ENCODE results near the gene PCYOX1L. TPM values are rescaled to one million over a fixed set of nuclear protein-coding genes. Genes with fewer than 3 reads are reported as not detected.

PCYOX1L gene
- total RNA-seq, 4 donors from 2014 or later = 0.75 to 5.4 (median 2.8) TPM

DNA sequence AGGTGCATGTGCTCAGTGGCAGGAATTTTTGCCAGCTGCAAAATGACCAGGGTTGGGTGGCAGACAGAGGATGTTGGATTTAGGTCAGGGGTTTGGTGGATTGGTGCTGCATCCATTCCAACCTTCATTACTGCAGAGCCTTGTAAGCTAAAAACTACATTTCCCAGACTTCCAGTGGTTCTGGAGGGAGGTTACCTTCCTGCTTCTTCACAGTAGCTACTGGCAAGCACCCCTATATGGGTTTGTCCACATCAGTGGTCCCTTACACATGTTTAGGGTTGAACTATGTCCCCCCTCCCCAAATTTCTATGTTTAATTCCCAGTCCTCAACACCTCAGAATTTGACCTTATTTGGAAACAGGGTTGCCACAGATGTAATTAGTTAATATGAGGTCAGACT is 41.9 kb downstream of the PCYOX1L start:
- Histone ChIP-seq H3K9me3 (no peaks in the 10 kb centered on the region), H3K36me3 (no peaks in the 10 kb centered on the region), H3K27me3 (no peaks in the 10 kb centered on the region), H3K27ac (peak overlapping the region; percentile 22 to 65 (median 56)), H3K4me3 (no peak overlapping the region), H3K4me1 (peaks cover 0 to 22% (median 6%) of the 10 kb centered on the region in 4 donors)
- no peak for DNase-seq
- no peak for TF ChIP-seq POLR2A (IDR thresholded peaks at IDR 0.05)
- no peak for TF ChIP-seq POLR2AphosphoS5 (IDR thresholded peaks at IDR 0.05)
- TF ChIP-seq EP300 (IDR thresholded peaks at IDR 0.05; ENCODE audit: low read depth) = no peak
- TF ChIP-seq CTCF (IDR thresholded peaks at IDR 0.05) = no peak
- intact Hi-C loops (cut with DNase I; ENCODE audit: low total_unique reads) (no loop called here), in situ Hi-C loops (cut with MboI; ENCODE audit: low pct_ligation_motif_present in 1 of 4, low pct_unique_long_range_greater_than_20kb in 1 of 4, low sequenced_read_pairs in 3 of 4) (no loop called here)

DNA sequence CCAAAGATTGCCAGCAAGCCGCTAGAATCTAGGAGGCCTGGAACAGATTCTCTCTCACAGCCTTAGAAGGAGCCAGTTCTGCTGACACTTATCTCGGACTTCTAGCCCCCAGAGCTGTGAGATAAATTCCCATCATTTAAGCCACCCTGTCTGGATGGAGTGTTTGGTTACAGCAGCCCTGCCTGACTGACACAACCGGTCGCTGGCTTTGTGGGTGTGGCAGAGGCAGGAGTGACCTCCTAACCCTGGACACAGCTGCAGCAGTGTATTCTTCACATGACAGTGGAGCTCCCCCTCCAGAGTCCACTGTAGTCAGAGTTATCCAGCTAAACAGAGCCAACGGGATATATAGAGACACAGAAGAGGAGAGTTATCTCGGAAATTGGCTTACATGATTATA is 42.5 kb downstream of the PCYOX1L start:
- in situ Hi-C loops (cut with MboI; ENCODE audit: low pct_ligation_motif_present in 1 of 4, low pct_unique_long_range_greater_than_20kb in 1 of 4, low sequenced_read_pairs in 3 of 4) = no loop called here

DNA sequence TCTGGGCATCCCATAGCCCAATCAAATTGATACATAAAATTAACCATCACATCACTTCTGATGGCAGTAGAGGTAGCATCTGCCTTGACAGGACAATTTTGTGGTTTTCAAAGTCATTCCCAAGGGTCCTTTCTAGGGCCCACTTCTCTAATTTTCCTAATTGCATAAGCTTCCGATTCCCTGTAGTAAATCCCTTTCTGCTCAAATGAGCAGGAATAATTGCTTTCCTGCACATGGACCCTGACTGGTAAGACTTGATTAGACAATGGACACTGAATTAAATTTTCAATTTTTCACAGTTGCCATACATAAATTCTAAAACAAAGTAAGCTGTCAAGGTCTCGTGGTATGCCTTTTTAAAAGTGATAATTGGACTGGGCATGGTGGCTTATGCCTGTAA is 43.2 kb downstream of the PCYOX1L start:
- TF ChIP-seq POLR2AphosphoS5 (IDR thresholded peaks at IDR 0.05) (no peak), POLR2A (IDR thresholded peaks at IDR 0.05) (no peak), EP300 (IDR thresholded peaks at IDR 0.05; ENCODE audit: low read depth) (no peak), CTCF (IDR thresholded peaks at IDR 0.05) (no peak)
- no peaks in the 10 kb centered on the region for H3K36me3 ChIP-seq
- no peaks in the 10 kb centered on the region for H3K9me3 ChIP-seq
- WGBS, 2 donors (ENCODE audit: low coverage in 1 of 2) = 81 to 88% methylated on average over 2 of the region's 2 CpGs
- peaks cover 0 to 34% (median 14%) of the 10 kb centered on the region in 4 donors for H3K4me1 ChIP-seq
- DNase-seq = no peak
- H3K27ac ChIP-seq = peak overlapping the region in 3 of 4 donors; percentile 22 to 65 (median 47)
- in situ Hi-C loops (cut with MboI; ENCODE audit: low pct_ligation_motif_present in 1 of 4, low pct_unique_long_range_greater_than_20kb in 1 of 4, low sequenced_read_pairs in 3 of 4) = no loop called here
- H3K27me3 ChIP-seq = no peaks in the 10 kb centered on the region
- intact Hi-C loops (cut with DNase I; ENCODE audit: low total_unique reads) = no loop called here
- H3K4me3 ChIP-seq = no peak overlapping the region

More for the DNA sequence above, 42.5 kb downstream of the PCYOX1L start:
- Histone ChIP-seq H3K4me3 (no peak overlapping the region), H3K36me3 (no peaks in the 10 kb centered on the region), H3K9me3 (no peaks in the 10 kb centered on the region), H3K27me3 (no peaks in the 10 kb centered on the region), H3K27ac (peak overlapping the region; percentile 22 to 65 (median 56)), H3K4me1 (peaks cover 0 to 27% (median 11%) of the 10 kb centered on the region in 4 donors)
- WGBS, 2 donors (ENCODE audit: low coverage in 1 of 2) = 52 to 68% methylated on average over 4 to 6 of the region's 6 CpGs
- TF ChIP-seq POLR2A (IDR thresholded peaks at IDR 0.05) (no peak), EP300 (IDR thresholded peaks at IDR 0.05; ENCODE audit: low read depth) (no peak), CTCF (IDR thresholded peaks at IDR 0.05) (no peak), POLR2AphosphoS5 (IDR thresholded peaks at IDR 0.05) (no peak)
- no peak for DNase-seq
- intact Hi-C loops (cut with DNase I; ENCODE audit: low total_unique reads) = no loop called here

DNA sequence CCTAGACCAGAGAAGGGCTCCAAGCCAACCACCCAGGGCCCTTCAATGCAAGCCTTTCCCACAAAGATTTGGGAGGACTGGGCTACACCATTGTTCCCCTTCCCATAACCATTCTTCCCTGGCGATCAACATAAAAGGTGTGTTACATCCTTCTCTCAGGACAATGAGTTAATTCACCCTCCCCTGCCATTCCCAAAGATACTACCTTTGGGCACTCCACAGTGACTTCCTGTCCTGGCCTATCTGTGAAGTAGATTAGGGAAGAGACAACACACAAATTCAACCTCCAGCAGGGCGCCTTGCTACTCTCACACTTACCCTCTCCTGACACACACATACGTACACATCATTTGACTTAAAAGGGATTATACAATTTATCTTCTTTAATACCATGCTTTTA is 44.4 kb downstream of the PCYOX1L start:
- TF ChIP-seq EP300 (IDR thresholded peaks at IDR 0.05; ENCODE audit: low read depth) (no peak), POLR2A (IDR thresholded peaks at IDR 0.05) (no peak), POLR2AphosphoS5 (IDR thresholded peaks at IDR 0.05) (no peak), CTCF (IDR thresholded peaks at IDR 0.05) (no peak)
- DNase-seq = no peak
- H3K4me1 ChIP-seq = peaks cover 0 to 34% (median 14%) of the 10 kb centered on the region in 4 donors
- no peak overlapping the region for H3K4me3 ChIP-seq
- no peaks in the 10 kb centered on the region for H3K36me3 ChIP-seq
- in situ Hi-C loops (cut with MboI; ENCODE audit: low pct_ligation_motif_present in 1 of 4, low pct_unique_long_range_greater_than_20kb in 1 of 4, low sequenced_read_pairs in 3 of 4) (no loop called here), intact Hi-C loops (cut with DNase I; ENCODE audit: low total_unique reads) (no loop called here)
- H3K27me3 ChIP-seq = no peaks in the 10 kb centered on the region
- H3K27ac ChIP-seq = no peak overlapping the region
- 88 to 94% methylated on average over 3 of the region's 3 CpGs for whole genome bisulfite sequencing, 2 donors (ENCODE audit: low coverage in 1 of 2)
- no peaks in the 10 kb centered on the region for H3K9me3 ChIP-seq

Measured in transverse colon (tissue), 4 donors.